Upper lobe of right lung (tissue), 1 donor: ENCODE measurements around the gene FAM110A. TPM values are rescaled to one million over a fixed set of nuclear protein-coding genes. Genes with fewer than 3 reads are reported as not detected.
"Not testable (repeated sequence)": the region's sequence is repeated elsewhere in the genome, so short reads cannot be mapped to it uniquely, and the experiment has no call there.

Experiments
- ATAC-seq: fragments of 200-7000 bp; cut with Tn5 transposase; one replicate; pipeline ENCODE4 v1.9.1; 2020; ENCODE audit warnings: mild to moderate bottlenecking, moderate library complexity
- DNase-seq: peaks from one replicate; pipeline ENCODE4 v3.0.0-alpha.2; 2020
- H3K27ac ChIP-seq: fragments of 200-600 bp; one replicate; pipeline ENCODE4 v1.8.0; 2022
- H3K27me3 ChIP-seq: fragments of 200-600 bp; one replicate; pipeline ENCODE4 v1.8.0; 2022; ENCODE audit warnings: mild to moderate bottlenecking
- H3K36me3 ChIP-seq: fragments of 200-600 bp; one replicate; pipeline ENCODE4 v1.8.0; 2022
- H3K4me1 ChIP-seq: fragments of 200-600 bp; one replicate; pipeline ENCODE4 v1.8.0; 2022
- H3K4me3 ChIP-seq: fragments of 200-600 bp; one replicate; pipeline ENCODE4 v1.8.0; 2022; ENCODE audit warnings: mild to moderate bottlenecking
- H3K9me3 ChIP-seq: fragments of 200-600 bp; one replicate; pipeline ENCODE4 v1.8.0; 2022
- CTCF ChIP-seq: fragments of 200-600 bp; IDR thresholded peaks from one replicate; pipeline ENCODE4 v1.8.0; 2022; ENCODE audit warnings: antibody characterized with exemption
- intact Hi-C: fragments of 100-400 bp; cut with DNase I; formaldehyde crosslinking; loops from one replicate; pipeline ENCODE4 v1.11.0; 2022
- long read RNA-seq: library from polyadenylated mRNA; unstranded; transcript quantifications from one replicate; pipeline ENCODE4 v2.0.0, GENCODE V29; 2021
- total RNA-seq: library from RNA; stranded (reverse); fragmentation: NEBNext Ultra II Directional; extraction: Animal tissue kit (Norgen Biotek cat#: 25700); gene quantifications from one replicate; pipeline ENCODE4 v1.2.1, GENCODE V29; 2021
- donor health status: DM: no; HTN: yes; CAD: no; lungs with severe emphysema.

The FAM110A gene
- 16.8 TPM for total RNA-seq
- long read RNA-seq, transcript FAM110A-206 (2 exons, 1,614 nt) = minor isoform, 7 of 31 reads
- long read RNA-seq, transcript FAM110A-204 (2 exons, 1,809 nt) = major isoform, 11 of 31 reads
- long read RNA-seq, partial matches to known transcripts = 6 of 31 reads
- long read RNA-seq, other reads (novel, unspliced or antisense) = 7 of 31 reads

DNA sequence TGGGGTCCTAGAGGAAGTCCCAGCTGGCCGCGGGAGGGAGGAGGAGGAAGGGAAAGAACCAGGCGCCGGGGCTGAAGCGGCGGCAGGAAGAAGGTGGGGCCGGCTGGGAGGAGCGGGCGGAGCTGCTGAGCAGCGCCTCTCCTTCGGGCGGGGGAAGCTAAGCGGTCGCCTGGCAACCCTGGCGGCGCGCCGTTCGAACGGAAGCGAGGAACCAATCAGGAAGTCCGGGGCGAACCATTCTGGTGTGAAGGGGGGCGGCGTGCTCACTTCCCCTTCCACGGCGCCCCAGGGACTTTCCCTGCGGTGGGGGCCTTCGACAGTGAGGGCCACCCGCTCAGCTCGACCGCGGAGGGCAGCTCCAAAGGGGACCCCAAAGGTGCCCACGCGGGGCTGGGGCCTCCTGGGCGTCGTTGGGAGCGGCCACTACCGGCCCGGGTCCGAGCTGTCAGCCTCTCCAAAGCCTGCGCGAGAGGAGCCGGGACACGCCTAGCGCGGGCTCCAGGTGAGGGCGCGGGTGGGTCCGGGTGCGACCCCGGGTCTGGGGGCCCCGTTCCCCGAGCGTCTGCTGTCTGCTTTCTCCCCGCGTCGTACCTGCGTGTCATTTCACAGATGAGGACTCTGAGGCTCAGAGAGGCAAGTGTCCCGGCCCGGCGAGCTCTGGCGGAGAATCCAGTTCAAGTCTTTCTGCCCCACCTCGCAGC lies at the start of gene FAM110A:
TSS of gene FAM110A (plus strand) at position 266 of the 701 bp plus-strand sequence. CDS start 11,090 bp downstream, outside the sequence.
- H3K27ac ChIP-seq = peak within 1 kb of the TSS; percentile 94
- H3K27me3 ChIP-seq = no peaks in the 10 kb centered on the region
- peak; percentile 99 for DNase-seq
- peak within 1 kb of the TSS; percentile 98 for H3K4me3 ChIP-seq
- ATAC-seq = peak; percentile 98
- intact Hi-C loops = no loop called here
- H3K36me3 ChIP-seq = no peaks in the 10 kb centered on the region
- H3K4me1 ChIP-seq = peaks cover 36% of the 10 kb centered on the region
- no peak for TF ChIP-seq CTCF
- H3K9me3 ChIP-seq = no peaks in the 10 kb centered on the region

DNA sequence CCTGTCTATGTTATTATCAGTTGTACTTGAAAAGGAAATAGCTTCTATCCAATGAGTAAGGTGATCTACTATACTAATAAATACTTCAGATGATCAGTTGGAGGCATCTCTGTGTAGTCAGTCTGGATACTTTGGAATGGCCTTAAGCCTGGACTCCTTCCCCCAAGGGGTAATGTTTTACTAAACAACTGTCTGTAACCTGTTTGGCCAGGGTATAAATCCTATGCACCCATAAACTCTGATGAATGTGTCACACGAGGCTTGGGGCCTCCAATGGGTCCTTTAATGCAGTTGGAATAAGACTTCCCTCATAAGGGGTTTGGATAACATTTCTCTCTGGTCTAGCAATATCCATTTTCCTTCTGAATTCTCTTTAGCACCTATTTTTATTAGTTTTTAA lies 45.7 kb upstream of the FAM110A start:
- H3K4me3 ChIP-seq = no peak overlapping the region
- no peak for DNase-seq
- no peak overlapping the region for H3K27ac ChIP-seq
- no peak for ATAC-seq
- H3K36me3 ChIP-seq = no peaks in the 10 kb centered on the region
- intact Hi-C loops = no loop called here
- H3K27me3 ChIP-seq = peaks cover 13% of the 10 kb centered on the region
- no peak for TF ChIP-seq CTCF
- no peaks in the 10 kb centered on the region for H3K4me1 ChIP-seq
- no peaks in the 10 kb centered on the region for H3K9me3 ChIP-seq

DNA sequence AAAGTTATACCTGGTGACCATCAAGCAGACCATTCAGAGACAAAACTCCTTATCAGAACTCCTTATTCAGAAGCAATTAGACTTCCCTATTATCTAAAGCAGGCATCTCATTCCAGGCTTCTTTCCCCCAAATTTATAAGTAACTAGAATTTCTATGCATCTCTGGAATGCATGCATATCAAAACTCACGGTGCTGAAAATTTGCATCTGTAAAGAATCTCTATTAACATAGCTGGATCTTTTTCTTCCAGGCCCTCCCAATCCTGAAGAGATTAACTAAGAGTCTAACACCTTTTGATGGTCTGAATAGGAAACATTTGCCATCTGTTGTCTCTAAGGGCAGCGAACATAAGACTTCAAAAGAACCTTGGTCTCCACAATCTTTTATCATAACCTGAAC lies 42.5 kb upstream of the FAM110A start:
- H3K27me3 ChIP-seq = peaks cover 10% of the 10 kb centered on the region
- H3K27ac ChIP-seq = no peak overlapping the region
- no peaks in the 10 kb centered on the region for H3K4me1 ChIP-seq
- H3K4me3 ChIP-seq = no peak overlapping the region
- TF ChIP-seq CTCF = no peak
- H3K9me3 ChIP-seq = no peaks in the 10 kb centered on the region
- intact Hi-C loops = no loop called here
- no peak for ATAC-seq
- DNase-seq = no peak
- H3K36me3 ChIP-seq = no peaks in the 10 kb centered on the region

DNA sequence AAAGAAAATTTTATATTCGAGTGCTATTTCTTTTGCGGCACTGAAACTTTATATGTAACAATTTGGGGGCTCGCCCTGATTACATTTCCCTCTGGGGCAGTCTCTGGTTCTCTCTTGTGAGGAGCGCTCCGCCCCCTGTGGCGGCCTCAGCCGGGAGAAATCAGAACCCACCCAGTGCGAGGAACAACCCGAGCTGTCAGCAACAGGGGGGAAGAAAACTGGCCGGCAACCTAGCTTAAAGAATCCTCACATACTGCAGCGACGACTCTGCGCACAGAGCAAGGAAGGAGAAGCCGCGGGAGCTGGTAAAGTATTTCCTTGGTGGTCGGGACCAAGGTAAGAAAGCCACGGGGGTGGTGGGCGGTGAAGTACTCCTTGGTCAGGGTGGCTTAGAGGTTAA lies 41.3 kb upstream of the FAM110A start:
- Histone ChIP-seq H3K4me3 (no peak overlapping the region), H3K4me1 (no peaks in the 10 kb centered on the region), H3K36me3 (no peaks in the 10 kb centered on the region), H3K27me3 (no peaks in the 10 kb centered on the region), H3K9me3 (no peaks in the 10 kb centered on the region), H3K27ac (no peak overlapping the region)
- DNase-seq (no peak), ATAC-seq (no peak)
- no peak for TF ChIP-seq CTCF
- intact Hi-C loops = no loop called here

DNA sequence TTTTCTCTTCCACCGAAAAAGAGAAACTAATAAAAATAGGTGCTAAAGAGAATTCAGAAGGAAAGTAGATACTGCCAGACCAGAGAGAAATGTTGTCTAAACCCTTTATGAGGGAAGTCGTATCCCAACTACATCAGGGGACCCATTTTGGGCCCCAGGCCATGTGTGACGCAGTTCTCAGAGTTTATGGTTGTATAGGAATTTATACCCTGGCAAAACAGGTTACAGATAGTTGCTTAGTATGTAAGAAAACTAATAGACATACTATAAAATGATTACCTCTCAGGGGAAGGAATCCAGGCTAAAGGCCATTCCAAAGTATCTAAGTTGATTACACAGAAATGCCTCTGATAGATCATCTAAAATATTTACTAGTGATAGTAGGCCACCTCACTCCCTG lies 36.6 kb upstream of the FAM110A start:
- ATAC-seq = no peak
- Histone ChIP-seq H3K9me3 (no peaks in the 10 kb centered on the region), H3K4me1 (no peaks in the 10 kb centered on the region), H3K27me3 (no peaks in the 10 kb centered on the region), H3K4me3 (no peak overlapping the region), H3K27ac (no peak overlapping the region), H3K36me3 (no peaks in the 10 kb centered on the region)
- intact Hi-C loops = no loop called here
- no peak for DNase-seq
- TF ChIP-seq CTCF = no peak

GRCh38 chr20:798746-799145 lies 34.8 kb upstream of the FAM110A start:
- H3K27ac ChIP-seq, H3K27me3 ChIP-seq, ATAC-seq, H3K4me1 ChIP-seq, H3K4me3 ChIP-seq, H3K9me3 ChIP-seq, DNase-seq, intact Hi-C loops, H3K36me3 ChIP-seq: not testable (repeated sequence)

- H3K27me3 ChIP-seq, intact Hi-C loops, DNase-seq: not testable (repeated sequence)
Measured at GRCh38 chr20:800026-800425, 33.5 kb upstream of the FAM110A start.

More at GRCh38 chr20:800026-800425, 33.5 kb upstream of the FAM110A start:
- not testable (repeated sequence) for ATAC-seq, H3K36me3 ChIP-seq, H3K4me3 ChIP-seq, H3K4me1 ChIP-seq, H3K9me3 ChIP-seq, H3K27ac ChIP-seq
